Measurements from ENCODE around the gene RGL1.

The RGL1 gene

GRCh38 chr1:183792300-183792699 is 12.6 kb upstream of the RGL1 start:
- no peak overlapping the region for H3K9ac ChIP-seq (ENCODE audit: low read depth, low read length)
- peaks cover 3% of the 10 kb centered on the region for H3K4me1 ChIP-seq (ENCODE audit: control insufficient read depth, insufficient read depth, low read length)
- no peaks in the 10 kb centered on the region for H3K27me3 ChIP-seq (ENCODE audit: control insufficient read depth, insufficient read depth, low read length)

GRCh38 chr1:183794088-183794487 is 10.8 kb upstream of the RGL1 start:
- Histone ChIP-seq H3K4me1 (ENCODE audit: control insufficient read depth, insufficient read depth, low read length) (no peaks in the 10 kb centered on the region), H3K9ac (ENCODE audit: low read depth, low read length) (no peak overlapping the region), H3K4me3 (ENCODE audit: low read depth, low read length) (no peak overlapping the region), H3K9me3 (ENCODE audit: control insufficient read depth, insufficient read depth, low read length) (no peaks in the 10 kb centered on the region), H3K36me3 (ENCODE audit: control insufficient read depth, insufficient read depth, low read length) (no peaks in the 10 kb centered on the region), H3K27me3 (ENCODE audit: control insufficient read depth, insufficient read depth, low read length) (no peaks in the 10 kb centered on the region)

More at GRCh38 chr1:183792300-183792699, 12.6 kb upstream of the RGL1 start:
- Histone ChIP-seq H3K9me3 (ENCODE audit: control insufficient read depth, insufficient read depth, low read length) (no peaks in the 10 kb centered on the region), H3K4me3 (ENCODE audit: low read depth, low read length) (no peak overlapping the region), H3K36me3 (ENCODE audit: control insufficient read depth, insufficient read depth, low read length) (no peaks in the 10 kb centered on the region)

- no peak overlapping the region for H3K9ac ChIP-seq (ENCODE audit: low read depth, low read length)
- H3K27me3 ChIP-seq (ENCODE audit: control insufficient read depth, insufficient read depth, low read length) = peaks cover 20% of the 10 kb centered on the region
- H3K36me3 ChIP-seq (ENCODE audit: control insufficient read depth, insufficient read depth, low read length) = no peaks in the 10 kb centered on the region
- no peak overlapping the region for H3K4me3 ChIP-seq (ENCODE audit: low read depth, low read length)
- H3K4me1 ChIP-seq (ENCODE audit: control insufficient read depth, insufficient read depth, low read length) = no peaks in the 10 kb centered on the region
- H3K9me3 ChIP-seq (ENCODE audit: control insufficient read depth, insufficient read depth, low read length) = no peaks in the 10 kb centered on the region
Observed at GRCh38 chr1:183800449-183800848, 4.5 kb upstream of the RGL1 start.

- H3K4me3 ChIP-seq (ENCODE audit: low read depth, low read length) = no peak overlapping the region
- H3K36me3 ChIP-seq (ENCODE audit: control insufficient read depth, insufficient read depth, low read length) = no peaks in the 10 kb centered on the region
- H3K27me3 ChIP-seq (ENCODE audit: control insufficient read depth, insufficient read depth, low read length) = peaks cover 32% of the 10 kb centered on the region
- no peak overlapping the region for H3K9ac ChIP-seq (ENCODE audit: low read depth, low read length)
- peaks cover 8% of the 10 kb centered on the region for H3K4me1 ChIP-seq (ENCODE audit: control insufficient read depth, insufficient read depth, low read length)
- H3K9me3 ChIP-seq (ENCODE audit: control insufficient read depth, insufficient read depth, low read length) = no peaks in the 10 kb centered on the region
Observed at GRCh38 chr1:183801649-183802048, 3.3 kb upstream of the RGL1 start.

- peaks cover 11% of the 10 kb centered on the region for H3K4me1 ChIP-seq (ENCODE audit: control insufficient read depth, insufficient read depth, low read length)
- no peak overlapping the region for H3K9ac ChIP-seq (ENCODE audit: low read depth, low read length)
- no peaks in the 10 kb centered on the region for H3K36me3 ChIP-seq (ENCODE audit: control insufficient read depth, insufficient read depth, low read length)
- H3K9me3 ChIP-seq (ENCODE audit: control insufficient read depth, insufficient read depth, low read length) = no peaks in the 10 kb centered on the region
- peaks cover 35% of the 10 kb centered on the region for H3K27me3 ChIP-seq (ENCODE audit: control insufficient read depth, insufficient read depth, low read length)
- H3K4me3 ChIP-seq (ENCODE audit: low read depth, low read length) = peak overlapping the region; percentile 78
Observed at GRCh38 chr1:183804387-183804786, 533 bp upstream of the RGL1 start.

- H3K4me1 ChIP-seq (ENCODE audit: control insufficient read depth, insufficient read depth, low read length) = peaks cover 11% of the 10 kb centered on the region
- H3K27me3 ChIP-seq (ENCODE audit: control insufficient read depth, insufficient read depth, low read length) = peaks cover 35% of the 10 kb centered on the region
- no peak overlapping the region for H3K9ac ChIP-seq (ENCODE audit: low read depth, low read length)
- no peaks in the 10 kb centered on the region for H3K36me3 ChIP-seq (ENCODE audit: control insufficient read depth, insufficient read depth, low read length)
- no peak overlapping the region for H3K4me3 ChIP-seq (ENCODE audit: low read depth, low read length)
- no peaks in the 10 kb centered on the region for H3K9me3 ChIP-seq (ENCODE audit: control insufficient read depth, insufficient read depth, low read length)
Observed at GRCh38 chr1:183806125-183806524, 1.2 kb downstream of the RGL1 start.

GRCh38 chr1:183806675-183807074 is 1.8 kb downstream of the RGL1 start:
- H3K27me3 ChIP-seq (ENCODE audit: control insufficient read depth, insufficient read depth, low read length) = peaks cover 35% of the 10 kb centered on the region
- H3K36me3 ChIP-seq (ENCODE audit: control insufficient read depth, insufficient read depth, low read length) = no peaks in the 10 kb centered on the region
- no peak overlapping the region for H3K9ac ChIP-seq (ENCODE audit: low read depth, low read length)
- H3K9me3 ChIP-seq (ENCODE audit: control insufficient read depth, insufficient read depth, low read length) = no peaks in the 10 kb centered on the region
- H3K4me3 ChIP-seq (ENCODE audit: low read depth, low read length) = no peak overlapping the region
- H3K4me1 ChIP-seq (ENCODE audit: control insufficient read depth, insufficient read depth, low read length) = peaks cover 11% of the 10 kb centered on the region

GRCh38 chr1:183807549-183808168 is 2.7 kb downstream of the RGL1 start:
- Histone ChIP-seq H3K27me3 (ENCODE audit: control insufficient read depth, insufficient read depth, low read length) (peaks cover 35% of the 10 kb centered on the region), H3K9me3 (ENCODE audit: control insufficient read depth, insufficient read depth, low read length) (no peaks in the 10 kb centered on the region), H3K4me1 (ENCODE audit: control insufficient read depth, insufficient read depth, low read length) (peaks cover 15% of the 10 kb centered on the region), H3K4me3 (ENCODE audit: low read depth, low read length) (no peak overlapping the region), H3K36me3 (ENCODE audit: control insufficient read depth, insufficient read depth, low read length) (no peaks in the 10 kb centered on the region), H3K9ac (ENCODE audit: low read depth, low read length) (no peak overlapping the region)

GRCh38 chr1:183808296-183809027 is 3.5 kb downstream of the RGL1 start:
- Histone ChIP-seq H3K36me3 (ENCODE audit: control insufficient read depth, insufficient read depth, low read length) (no peaks in the 10 kb centered on the region), H3K4me1 (ENCODE audit: control insufficient read depth, insufficient read depth, low read length) (peaks cover 22% of the 10 kb centered on the region), H3K4me3 (ENCODE audit: low read depth, low read length) (no peak overlapping the region), H3K9ac (ENCODE audit: low read depth, low read length) (no peak overlapping the region), H3K9me3 (ENCODE audit: control insufficient read depth, insufficient read depth, low read length) (no peaks in the 10 kb centered on the region), H3K27me3 (ENCODE audit: control insufficient read depth, insufficient read depth, low read length) (peaks cover 35% of the 10 kb centered on the region)

- H3K9me3 ChIP-seq (ENCODE audit: control insufficient read depth, insufficient read depth, low read length) = no peaks in the 10 kb centered on the region
- H3K9ac ChIP-seq (ENCODE audit: low read depth, low read length) = no peak overlapping the region
- no peaks in the 10 kb centered on the region for H3K36me3 ChIP-seq (ENCODE audit: control insufficient read depth, insufficient read depth, low read length)
- H3K4me1 ChIP-seq (ENCODE audit: control insufficient read depth, insufficient read depth, low read length) = peaks cover 22% of the 10 kb centered on the region
- H3K27me3 ChIP-seq (ENCODE audit: control insufficient read depth, insufficient read depth, low read length) = peaks cover 19% of the 10 kb centered on the region
- H3K4me3 ChIP-seq (ENCODE audit: low read depth, low read length) = no peak overlapping the region
Observed at GRCh38 chr1:183810121-183810520, 5.2 kb downstream of the RGL1 start.

- Histone ChIP-seq H3K4me1 (ENCODE audit: control insufficient read depth, insufficient read depth, low read length) (peaks cover 21% of the 10 kb centered on the region), H3K27me3 (ENCODE audit: control insufficient read depth, insufficient read depth, low read length) (peaks cover 10% of the 10 kb centered on the region), H3K9me3 (ENCODE audit: control insufficient read depth, insufficient read depth, low read length) (no peaks in the 10 kb centered on the region), H3K4me3 (ENCODE audit: low read depth, low read length) (no peak overlapping the region), H3K36me3 (ENCODE audit: control insufficient read depth, insufficient read depth, low read length) (no peaks in the 10 kb centered on the region), H3K9ac (ENCODE audit: low read depth, low read length) (no peak overlapping the region)
Observed at GRCh38 chr1:183810756-183811544, 6.0 kb downstream of the RGL1 start.
